Measurements from ENCODE around the gene QKI.

QKI gene

DNA sequence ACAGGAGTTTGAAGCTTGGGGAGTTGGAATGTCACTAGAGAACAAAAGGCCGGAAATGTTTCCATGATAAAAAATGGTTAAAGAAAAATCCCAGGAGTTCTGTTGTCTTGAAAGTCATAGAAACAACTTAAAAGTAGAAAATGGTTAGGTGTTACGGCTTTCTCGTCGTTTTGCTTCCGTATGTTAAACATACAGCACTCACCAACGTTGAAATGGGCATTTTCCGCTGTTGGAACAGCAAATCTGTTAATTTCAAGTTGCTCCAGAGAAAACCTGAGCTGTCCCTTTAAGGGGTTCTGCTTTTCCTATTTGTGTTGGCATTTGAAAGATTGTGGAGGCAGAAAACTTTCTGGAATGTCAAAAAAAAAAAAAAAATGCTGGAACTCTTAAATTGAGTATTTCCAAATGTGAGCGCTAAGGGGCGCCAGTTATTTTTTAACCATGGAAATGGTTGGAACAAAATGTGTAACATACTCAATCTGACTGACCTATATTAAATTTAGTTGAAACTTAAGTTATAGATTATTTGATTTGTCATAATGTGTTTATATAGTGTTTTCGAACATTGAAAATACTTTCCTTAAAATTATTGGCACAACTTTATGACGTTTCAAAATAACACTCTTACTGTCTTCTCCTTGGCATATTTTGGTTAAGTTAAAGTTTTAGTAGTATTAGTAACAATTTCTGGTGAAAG lies 2.2 kb downstream of the QKI start (continued):
- TF ChIP-seq ZNF629 (tag by site-specific recombination; IDR thresholded peaks at IDR 0.05) (0 out of 2 replicates have a peak, but pooled peaks have one; percentile 21), ZNF514 (tag by site-specific recombination; IDR thresholded peaks at IDR 0.05) (no peak), KLF8 (tag by site-specific recombination; IDR thresholded peaks at IDR 0.05) (no peak), SP7 (tag by site-specific recombination; IDR thresholded peaks at IDR 0.05) (0 out of 2 replicates have a peak, but pooled peaks have one; percentile 37), PRDM1 (tag by site-specific recombination; IDR thresholded peaks at IDR 0.05) (peak; percentile 3; the same call in 1 of the 2 replicates), ZNF214 (tag by site-specific recombination; IDR thresholded peaks at IDR 0.05; ENCODE audit: borderline replicate concordance) (no peak), ZNF112 (tag by site-specific recombination; IDR thresholded peaks at IDR 0.05) (no peak), ZNF398 (tag by site-specific recombination; IDR thresholded peaks at IDR 0.05) (no peak), GLI2 (tag by site-specific recombination; IDR thresholded peaks at IDR 0.05; ENCODE audit: borderline replicate concordance, low read depth) (no peak), REPIN1 (tag by site-specific recombination; IDR thresholded peaks at IDR 0.05; ENCODE audit: low read depth) (no peak), ZNF280C (tag by site-specific recombination; IDR thresholded peaks at IDR 0.05) (no peak), ZFHX2 (tag by site-specific recombination; conservative IDR thresholded peaks at IDR 0.05) (no peak), ZBTB21 (tag by site-specific recombination; IDR thresholded peaks at IDR 0.05) (no peak), ZNF48 (tag by site-specific recombination; IDR thresholded peaks at IDR 0.05) (no peak), ZNF610 (tag by site-specific recombination; IDR thresholded peaks at IDR 0.05; ENCODE audit: borderline replicate concordance) (no peak), ZNF473 (tag by site-specific recombination; IDR thresholded peaks at IDR 0.05) (no peak), ZNF248 (tag by site-specific recombination; IDR thresholded peaks at IDR 0.05) (no peak)
- TF ChIP-seq, protein P1, sequence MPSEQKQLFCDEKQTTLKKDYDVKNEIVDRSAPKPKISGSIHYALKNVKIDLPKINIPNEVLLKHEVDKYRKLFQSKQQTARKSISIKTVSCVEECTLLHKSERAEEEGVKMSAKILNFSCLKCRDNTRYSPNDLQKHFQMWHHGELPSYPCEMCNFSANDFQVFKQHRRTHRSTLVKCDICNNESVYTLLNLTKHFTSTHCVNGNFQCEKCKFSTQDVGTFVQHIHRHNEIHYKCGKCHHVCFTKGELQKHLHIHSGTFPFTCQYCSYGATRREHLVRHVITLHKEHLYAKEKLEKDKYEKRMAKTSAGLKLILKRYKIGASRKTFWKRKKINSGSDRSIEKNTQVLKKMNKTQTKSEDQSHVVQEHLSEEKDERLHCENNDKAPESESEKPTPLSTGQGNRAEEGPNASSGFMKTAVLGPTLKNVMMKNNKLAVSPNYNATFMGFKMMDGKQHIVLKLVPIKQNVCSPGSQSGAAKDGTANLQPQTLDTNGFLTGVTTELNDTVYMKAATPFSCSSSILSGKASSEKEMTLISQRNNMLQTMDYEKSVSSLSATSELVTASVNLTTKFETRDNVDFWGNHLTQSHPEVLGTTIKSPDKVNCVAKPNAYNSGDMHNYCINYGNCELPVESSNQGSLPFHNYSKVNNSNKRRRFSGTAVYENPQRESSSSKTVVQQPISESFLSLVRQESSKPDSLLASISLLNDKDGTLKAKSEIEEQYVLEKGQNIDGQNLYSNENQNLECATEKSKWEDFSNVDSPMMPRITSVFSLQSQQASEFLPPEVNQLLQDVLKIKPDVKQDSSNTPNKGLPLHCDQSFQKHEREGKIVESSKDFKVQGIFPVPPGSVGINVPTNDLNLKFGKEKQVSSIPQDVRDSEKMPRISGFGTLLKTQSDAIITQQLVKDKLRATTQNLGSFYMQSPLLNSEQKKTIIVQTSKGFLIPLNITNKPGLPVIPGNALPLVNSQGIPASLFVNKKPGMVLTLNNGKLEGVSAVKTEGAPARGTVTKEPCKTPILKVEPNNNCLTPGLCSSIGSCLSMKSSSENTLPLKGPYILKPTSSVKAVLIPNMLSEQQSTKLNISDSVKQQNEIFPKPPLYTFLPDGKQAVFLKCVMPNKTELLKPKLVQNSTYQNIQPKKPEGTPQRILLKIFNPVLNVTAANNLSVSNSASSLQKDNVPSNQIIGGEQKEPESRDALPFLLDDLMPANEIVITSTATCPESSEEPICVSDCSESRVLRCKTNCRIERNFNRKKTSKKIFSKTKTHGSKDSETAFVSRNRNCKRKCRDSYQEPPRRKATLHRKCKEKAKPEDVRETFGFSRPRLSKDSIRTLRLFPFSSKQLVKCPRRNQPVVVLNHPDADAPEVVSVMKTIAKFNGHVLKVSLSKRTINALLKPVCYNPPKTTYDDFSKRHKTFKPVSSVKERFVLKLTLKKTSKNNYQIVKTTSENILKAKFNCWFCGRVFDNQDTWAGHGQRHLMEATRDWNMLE (tag by site-specific recombination; conservative IDR thresholded peaks at IDR 0.05; ENCODE audit: low read depth), result no peak
- TF ChIP-seq, protein P2, sequence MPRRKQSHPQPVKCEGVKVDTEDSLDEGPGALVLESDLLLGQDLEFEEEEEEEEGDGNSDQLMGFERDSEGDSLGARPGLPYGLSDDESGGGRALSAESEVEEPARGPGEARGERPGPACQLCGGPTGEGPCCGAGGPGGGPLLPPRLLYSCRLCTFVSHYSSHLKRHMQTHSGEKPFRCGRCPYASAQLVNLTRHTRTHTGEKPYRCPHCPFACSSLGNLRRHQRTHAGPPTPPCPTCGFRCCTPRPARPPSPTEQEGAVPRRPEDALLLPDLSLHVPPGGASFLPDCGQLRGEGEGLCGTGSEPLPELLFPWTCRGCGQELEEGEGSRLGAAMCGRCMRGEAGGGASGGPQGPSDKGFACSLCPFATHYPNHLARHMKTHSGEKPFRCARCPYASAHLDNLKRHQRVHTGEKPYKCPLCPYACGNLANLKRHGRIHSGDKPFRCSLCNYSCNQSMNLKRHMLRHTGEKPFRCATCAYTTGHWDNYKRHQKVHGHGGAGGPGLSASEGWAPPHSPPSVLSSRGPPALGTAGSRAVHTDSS (tag by site-specific recombination; IDR thresholded peaks at IDR 0.05), result no peak
- TF ChIP-seq, protein P3, sequence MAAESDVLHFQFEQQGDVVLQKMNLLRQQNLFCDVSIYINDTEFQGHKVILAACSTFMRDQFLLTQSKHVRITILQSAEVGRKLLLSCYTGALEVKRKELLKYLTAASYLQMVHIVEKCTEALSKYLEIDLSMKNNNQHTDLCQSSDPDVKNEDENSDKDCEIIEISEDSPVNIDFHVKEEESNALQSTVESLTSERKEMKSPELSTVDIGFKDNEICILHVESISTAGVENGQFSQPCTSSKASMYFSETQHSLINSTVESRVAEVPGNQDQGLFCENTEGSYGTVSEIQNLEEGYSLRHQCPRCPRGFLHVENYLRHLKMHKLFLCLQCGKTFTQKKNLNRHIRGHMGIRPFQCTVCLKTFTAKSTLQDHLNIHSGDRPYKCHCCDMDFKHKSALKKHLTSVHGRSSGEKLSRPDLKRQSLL (tag by site-specific recombination; IDR thresholded peaks at IDR 0.05), result peak; percentile 15; the same call in 1 of the 2 replicates
- TF ChIP-seq, protein P4, sequence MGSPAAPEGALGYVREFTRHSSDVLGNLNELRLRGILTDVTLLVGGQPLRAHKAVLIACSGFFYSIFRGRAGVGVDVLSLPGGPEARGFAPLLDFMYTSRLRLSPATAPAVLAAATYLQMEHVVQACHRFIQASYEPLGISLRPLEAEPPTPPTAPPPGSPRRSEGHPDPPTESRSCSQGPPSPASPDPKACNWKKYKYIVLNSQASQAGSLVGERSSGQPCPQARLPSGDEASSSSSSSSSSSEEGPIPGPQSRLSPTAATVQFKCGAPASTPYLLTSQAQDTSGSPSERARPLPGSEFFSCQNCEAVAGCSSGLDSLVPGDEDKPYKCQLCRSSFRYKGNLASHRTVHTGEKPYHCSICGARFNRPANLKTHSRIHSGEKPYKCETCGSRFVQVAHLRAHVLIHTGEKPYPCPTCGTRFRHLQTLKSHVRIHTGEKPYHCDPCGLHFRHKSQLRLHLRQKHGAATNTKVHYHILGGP (tag by site-specific recombination; IDR thresholded peaks at IDR 0.05), result no peak
- TF ChIP-seq, protein P5, sequence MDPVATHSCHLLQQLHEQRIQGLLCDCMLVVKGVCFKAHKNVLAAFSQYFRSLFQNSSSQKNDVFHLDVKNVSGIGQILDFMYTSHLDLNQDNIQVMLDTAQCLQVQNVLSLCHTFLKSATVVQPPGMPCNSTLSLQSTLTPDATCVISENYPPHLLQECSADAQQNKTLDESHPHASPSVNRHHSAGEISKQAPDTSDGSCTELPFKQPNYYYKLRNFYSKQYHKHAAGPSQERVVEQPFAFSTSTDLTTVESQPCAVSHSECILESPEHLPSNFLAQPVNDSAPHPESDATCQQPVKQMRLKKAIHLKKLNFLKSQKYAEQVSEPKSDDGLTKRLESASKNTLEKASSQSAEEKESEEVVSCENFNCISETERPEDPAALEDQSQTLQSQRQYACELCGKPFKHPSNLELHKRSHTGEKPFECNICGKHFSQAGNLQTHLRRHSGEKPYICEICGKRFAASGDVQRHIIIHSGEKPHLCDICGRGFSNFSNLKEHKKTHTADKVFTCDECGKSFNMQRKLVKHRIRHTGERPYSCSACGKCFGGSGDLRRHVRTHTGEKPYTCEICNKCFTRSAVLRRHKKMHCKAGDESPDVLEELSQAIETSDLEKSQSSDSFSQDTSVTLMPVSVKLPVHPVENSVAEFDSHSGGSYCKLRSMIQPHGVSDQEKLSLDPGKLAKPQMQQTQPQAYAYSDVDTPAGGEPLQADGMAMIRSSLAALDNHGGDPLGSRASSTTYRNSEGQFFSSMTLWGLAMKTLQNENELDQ (tag by site-specific recombination; IDR thresholded peaks at IDR 0.05; ENCODE audit: low read depth), result no peak

Data from HEK293 (cell line).